ENCODE results near the gene AGMO.

DNA sequence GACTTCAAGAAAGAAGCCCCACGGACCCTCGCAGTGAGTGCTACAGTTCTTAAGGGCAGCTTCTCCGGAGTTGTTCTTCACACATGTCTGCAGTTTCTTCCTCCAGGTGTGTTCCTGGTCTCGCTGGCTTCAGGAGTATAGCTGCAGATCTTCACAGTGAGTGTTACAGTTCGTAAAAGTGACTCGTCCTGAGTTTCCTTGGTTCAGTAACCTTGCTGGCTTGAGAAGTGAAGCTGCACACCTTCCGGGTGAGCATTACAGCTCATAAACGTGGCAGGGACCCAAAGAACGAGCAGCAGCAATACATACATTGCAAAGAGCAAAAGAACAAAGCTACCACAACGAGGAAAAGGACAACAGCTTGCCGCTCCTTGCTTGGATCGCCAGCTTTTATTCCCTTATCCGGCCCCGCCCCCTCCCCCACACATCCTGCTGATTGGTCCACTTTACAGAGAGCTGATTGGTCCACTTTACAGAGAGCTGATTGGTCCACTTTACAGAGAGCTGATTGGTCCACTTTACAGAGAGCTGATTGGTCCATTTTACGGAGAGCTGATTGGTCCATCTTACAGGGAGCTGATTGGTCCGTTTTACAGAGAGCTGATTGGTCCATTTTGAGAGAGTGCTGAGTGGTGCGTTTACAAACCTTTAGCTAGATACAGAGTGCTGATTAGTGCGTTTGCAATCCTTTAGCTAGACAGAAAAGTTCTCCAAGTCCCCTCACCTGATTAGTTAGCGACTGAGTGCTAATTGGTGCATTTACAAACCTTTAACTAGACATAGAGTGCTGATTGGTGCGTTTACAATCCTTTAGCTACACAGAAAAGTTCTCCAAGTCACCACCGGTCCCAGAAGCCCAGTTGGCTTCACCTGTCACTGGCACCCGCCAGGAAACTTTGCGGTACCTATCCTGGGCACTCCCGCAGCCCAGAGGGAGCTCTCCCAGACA, 165.3 kb downstream of the AGMO start:
- TF ChIP-seq, protein P1, sequence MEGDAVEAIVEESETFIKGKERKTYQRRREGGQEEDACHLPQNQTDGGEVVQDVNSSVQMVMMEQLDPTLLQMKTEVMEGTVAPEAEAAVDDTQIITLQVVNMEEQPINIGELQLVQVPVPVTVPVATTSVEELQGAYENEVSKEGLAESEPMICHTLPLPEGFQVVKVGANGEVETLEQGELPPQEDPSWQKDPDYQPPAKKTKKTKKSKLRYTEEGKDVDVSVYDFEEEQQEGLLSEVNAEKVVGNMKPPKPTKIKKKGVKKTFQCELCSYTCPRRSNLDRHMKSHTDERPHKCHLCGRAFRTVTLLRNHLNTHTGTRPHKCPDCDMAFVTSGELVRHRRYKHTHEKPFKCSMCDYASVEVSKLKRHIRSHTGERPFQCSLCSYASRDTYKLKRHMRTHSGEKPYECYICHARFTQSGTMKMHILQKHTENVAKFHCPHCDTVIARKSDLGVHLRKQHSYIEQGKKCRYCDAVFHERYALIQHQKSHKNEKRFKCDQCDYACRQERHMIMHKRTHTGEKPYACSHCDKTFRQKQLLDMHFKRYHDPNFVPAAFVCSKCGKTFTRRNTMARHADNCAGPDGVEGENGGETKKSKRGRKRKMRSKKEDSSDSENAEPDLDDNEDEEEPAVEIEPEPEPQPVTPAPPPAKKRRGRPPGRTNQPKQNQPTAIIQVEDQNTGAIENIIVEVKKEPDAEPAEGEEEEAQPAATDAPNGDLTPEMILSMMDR (IDR thresholded peaks at IDR 0.05; ENCODE audit: low read depth, low read length, poor library complexity, severe bottlenecking), result no peak
- no peak for TF ChIP-seq EZH2phosphoT487 (IDR thresholded peaks at IDR 0.05; ENCODE audit: borderline replicate concordance, low read length)
